D721Med (cell line): ENCODE measurements around the gene MTG2.

Experiments used
- DNase-seq: peaks from one replicate; pipeline ENCODE4 v3.0.0; 2011; ENCODE audit warnings: low spot score; ENCODE audit not compliant: insufficient read length
- FAIRE-seq: peaks from 2 replicates; lab custom pipeline; 2011; peaks lifted over from hg19 to GRCh38; lab: Jason Lieb, UNC
- TF ChIP-seq, protein P1 (sequence below): IDR thresholded peaks from 2 replicates; pipeline ENCODE4 v1.5.1; 2012; ENCODE audit warnings: mild to moderate bottlenecking, control low read depth; ENCODE audit not compliant: insufficient read depth; ENCODE audit errors: missing control alignments

The MTG2 gene

DNA sequence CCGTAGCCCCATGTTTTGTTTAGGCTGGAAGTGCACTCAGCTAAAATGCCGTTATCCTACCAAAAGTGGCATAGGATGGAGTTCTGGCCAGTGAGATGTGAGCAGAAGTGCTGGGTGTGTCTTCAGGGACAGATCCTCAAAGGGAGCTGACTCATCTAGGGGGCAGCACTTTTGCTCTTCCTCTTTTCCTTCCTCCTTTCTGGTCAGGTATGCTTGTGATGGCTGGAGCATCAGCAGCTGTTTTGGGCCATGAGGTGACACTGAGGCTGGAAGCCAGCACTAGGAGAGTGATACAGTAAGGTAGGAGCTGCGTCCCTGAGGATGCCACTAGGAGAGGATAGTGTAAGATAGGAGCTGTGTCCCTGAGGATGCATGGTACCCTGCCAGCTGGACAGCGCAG, 50.9 kb downstream of the MTG2 start:
- FAIRE-seq = no peak
- TF ChIP-seq, protein P1, sequence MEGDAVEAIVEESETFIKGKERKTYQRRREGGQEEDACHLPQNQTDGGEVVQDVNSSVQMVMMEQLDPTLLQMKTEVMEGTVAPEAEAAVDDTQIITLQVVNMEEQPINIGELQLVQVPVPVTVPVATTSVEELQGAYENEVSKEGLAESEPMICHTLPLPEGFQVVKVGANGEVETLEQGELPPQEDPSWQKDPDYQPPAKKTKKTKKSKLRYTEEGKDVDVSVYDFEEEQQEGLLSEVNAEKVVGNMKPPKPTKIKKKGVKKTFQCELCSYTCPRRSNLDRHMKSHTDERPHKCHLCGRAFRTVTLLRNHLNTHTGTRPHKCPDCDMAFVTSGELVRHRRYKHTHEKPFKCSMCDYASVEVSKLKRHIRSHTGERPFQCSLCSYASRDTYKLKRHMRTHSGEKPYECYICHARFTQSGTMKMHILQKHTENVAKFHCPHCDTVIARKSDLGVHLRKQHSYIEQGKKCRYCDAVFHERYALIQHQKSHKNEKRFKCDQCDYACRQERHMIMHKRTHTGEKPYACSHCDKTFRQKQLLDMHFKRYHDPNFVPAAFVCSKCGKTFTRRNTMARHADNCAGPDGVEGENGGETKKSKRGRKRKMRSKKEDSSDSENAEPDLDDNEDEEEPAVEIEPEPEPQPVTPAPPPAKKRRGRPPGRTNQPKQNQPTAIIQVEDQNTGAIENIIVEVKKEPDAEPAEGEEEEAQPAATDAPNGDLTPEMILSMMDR = no peak
- DNase-seq = no peak

DNA sequence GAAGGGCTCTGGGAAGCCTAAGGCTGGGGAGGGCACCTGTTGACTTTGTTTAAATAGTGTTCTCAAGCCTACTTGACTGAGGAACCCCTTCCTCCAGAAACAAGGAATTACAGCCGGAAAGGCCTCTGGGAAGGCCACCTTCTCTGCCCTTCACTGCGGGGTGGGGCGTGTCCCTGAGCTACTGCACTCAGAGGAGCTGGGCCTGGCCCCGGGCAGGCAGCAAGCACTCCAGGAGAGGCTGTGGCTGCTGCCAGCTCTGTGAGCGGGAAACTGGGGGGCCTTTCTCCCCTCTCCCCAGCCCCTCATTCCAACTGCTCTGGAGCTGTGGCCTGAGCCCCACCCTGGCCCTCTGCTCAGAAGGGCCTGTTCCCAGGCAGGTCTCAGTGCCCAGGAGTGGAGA, 51.5 kb downstream of the MTG2 start:
- TF ChIP-seq, protein P1 = no peak
- FAIRE-seq (no peak), DNase-seq (no peak)

DNA sequence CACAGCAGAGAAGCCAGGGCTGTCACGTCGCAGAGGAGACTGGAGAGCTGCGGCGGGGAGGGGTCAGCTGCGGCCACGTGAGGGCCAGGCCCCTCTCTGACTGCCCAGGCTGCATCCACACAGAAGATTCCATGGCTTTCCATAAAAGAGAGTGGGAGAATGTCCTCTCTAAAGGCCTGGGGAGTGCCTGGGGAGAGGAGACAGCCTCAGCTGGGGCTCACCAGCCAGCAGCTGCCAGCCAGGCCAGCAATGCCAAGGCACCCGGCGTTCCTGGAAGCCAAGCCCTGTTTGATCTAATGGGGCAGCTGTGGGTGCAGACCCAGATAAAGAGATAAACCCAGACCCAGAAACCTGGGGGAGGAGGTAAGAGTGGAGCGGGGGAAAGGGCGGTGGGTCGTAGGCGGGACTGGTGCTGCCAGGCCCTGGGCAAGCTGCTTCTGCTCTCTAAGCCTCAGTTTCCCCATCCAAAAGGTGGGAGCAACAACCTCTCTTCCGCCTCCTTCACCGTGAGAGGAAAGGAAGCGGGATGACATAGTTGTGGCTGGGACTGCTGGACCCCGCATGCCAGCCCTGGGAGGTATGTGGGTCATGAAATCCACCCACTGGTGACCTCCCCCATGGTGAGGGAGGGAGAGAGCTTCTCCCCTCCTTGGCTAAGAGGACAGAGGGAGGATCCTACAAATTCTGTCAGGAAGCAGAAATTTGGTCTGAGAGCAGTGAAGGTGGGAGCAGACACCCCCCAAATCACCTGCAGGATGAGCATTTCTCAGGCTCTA, 52.4 kb downstream of the MTG2 start:
- no peak for FAIRE-seq
- TF ChIP-seq, protein P1 = no peak
- no peak for DNase-seq

DNA sequence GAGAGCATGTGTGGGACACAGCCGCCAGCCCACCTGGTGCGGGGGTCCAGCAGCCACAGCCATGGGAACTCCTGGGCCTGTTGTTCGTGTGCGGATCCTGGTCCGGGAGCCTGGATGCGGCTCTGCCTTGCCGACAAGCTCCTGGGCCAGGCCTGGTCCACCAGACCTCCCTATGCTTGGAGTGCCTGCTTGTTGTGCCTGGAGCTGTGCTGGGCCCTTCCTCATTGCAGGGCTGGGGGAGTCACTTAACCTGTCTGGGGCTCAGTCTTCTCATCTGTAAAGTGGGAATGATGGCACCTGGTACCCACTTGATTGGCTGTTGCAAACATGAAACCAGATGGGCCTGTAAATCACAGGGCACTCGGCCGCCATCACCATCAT, 52.9 kb downstream of the MTG2 start:
- no peak for FAIRE-seq
- no peak for DNase-seq
- TF ChIP-seq, protein P1 = no peak

DNA sequence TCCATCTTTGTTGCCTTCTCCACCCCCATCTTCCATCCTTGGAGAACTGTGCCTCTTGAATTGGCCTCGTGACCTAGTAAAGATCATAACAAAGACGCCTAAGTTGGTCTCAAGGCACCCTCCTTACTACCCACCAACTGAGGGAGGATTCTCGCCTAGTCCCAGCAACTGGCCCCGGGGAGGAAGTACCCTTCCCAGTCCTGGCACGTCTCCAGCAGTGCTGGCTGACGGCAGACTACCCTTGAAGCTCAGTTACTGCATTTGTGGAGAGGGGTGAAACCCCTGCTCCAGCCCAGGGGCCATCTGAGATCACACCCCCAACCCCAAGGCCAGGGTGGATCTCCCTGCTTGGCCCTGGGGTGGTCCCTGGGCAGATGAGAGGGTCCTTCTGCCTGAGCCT, 53.4 kb downstream of the MTG2 start:
- FAIRE-seq (no peak), DNase-seq (no peak)
- TF ChIP-seq, protein P1 = no peak

DNA sequence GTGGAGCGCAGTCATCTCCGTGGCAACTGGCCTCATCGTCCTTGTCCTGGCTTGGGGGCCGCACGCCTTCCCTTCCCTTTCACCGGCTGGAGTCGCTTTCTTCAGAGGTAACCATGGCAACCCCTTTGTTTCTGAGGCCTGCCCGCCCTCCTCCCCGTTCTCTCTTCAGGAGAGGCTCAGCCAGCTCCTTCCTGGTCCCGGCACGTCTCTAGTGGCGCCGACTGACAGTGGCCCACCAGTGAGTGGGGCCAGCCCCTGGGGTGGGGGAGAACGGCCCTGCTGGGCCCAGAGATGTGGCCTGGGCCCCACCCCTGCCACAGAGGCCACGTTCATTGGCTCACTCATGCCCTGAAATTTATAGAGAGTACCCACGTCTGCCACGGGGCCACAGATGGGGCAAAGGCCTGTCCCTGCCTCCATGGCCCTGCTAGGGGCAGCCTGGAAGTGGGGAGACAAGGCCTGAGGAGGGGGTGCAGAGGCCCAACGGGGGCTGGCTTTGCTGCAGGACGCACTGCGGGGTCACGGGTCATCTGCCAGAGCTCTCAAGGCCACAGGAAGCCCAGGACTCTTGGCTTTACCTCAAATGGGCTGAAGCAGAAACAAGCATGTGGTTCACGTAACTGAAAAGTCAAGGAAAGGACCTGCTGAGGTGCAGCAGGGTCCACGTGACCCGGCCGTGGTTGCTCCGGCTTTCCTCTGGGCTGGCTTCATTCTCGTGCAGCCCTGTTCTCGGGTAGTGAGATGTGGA, 54.1 kb downstream of the MTG2 start:
- TF ChIP-seq, protein P1 = no peak
- no peak for DNase-seq
- FAIRE-seq = no peak

DNA sequence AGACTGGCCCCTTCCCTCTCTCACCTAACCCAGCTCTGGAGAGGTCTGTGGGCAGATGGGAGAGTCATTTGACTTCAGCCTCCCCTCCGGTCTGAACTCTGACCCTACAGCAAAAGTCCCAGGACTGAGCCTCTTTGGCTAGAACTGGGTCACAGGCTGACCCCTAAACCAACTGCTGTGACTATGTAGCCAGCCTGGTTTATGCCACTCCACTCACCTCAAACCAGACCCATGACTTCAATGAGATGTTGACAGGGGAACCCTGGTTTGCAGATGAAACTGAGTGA, 54.6 kb downstream of the MTG2 start:
- DNase-seq (no peak), FAIRE-seq (no peak)
- TF ChIP-seq, protein P1 = no peak
